ENCODE data around the gene TYK2. TPM values are rescaled to one million over a fixed set of nuclear protein-coding genes. Genes with fewer than 3 reads are reported as not detected.

The TYK2 gene
- total and polyA plus RNA-seq, 2 of the 13 experiments (the other 11 are each of a cell fraction or from before 2014, with no cell fraction given) = 38.8 to 60.1 TPM

- TF ChIP-seq ZNF224 (CRISPR knock-in tag; IDR thresholded peaks at IDR 0.05) (no peak), RXRB (CRISPR knock-in tag; IDR thresholded peaks at IDR 0.05; ENCODE audit: borderline replicate concordance) (0 out of 2 replicates have a peak, but pooled peaks have one; percentile 25), ZSCAN31 (CRISPR knock-in tag; IDR thresholded peaks at IDR 0.05; ENCODE audit: low read depth) (0 out of 2 replicates have a peak, but pooled peaks have one; percentile 8), GTF3A (CRISPR knock-in tag; conservative IDR thresholded peaks at IDR 0.05) (no peak), ZBTB7A (CRISPR knock-in tag; IDR thresholded peaks at IDR 0.05) (peak; percentile 31; the same call in 1 of the 2 replicates), PHF21A (CRISPR knock-in tag; IDR thresholded peaks at IDR 0.05) (peak; percentile 73), YEATS2 (CRISPR knock-in tag; IDR thresholded peaks at IDR 0.05; ENCODE audit: borderline replicate concordance) (0 out of 2 replicates have a peak, but pooled peaks have one; percentile 28), SPEN (CRISPR knock-in tag; IDR thresholded peaks at IDR 0.05; ENCODE audit: low read depth) (no peak), KAT2B (IDR thresholded peaks at IDR 0.05; ENCODE audit: borderline replicate concordance, low read depth, low read length) (no peak), ZNF552 (CRISPR knock-in tag; IDR thresholded peaks at IDR 0.05; ENCODE audit: borderline replicate concordance) (no peak; the same call in 1 of the 2 replicates), MXD1 (CRISPR knock-in tag; IDR thresholded peaks at IDR 0.05) (no peak; the same call in 1 of the 2 replicates), PRDM4 (CRISPR knock-in tag; IDR thresholded peaks at IDR 0.05; ENCODE audit: borderline replicate concordance) (no peak), ZNF501 (CRISPR knock-in tag; IDR thresholded peaks at IDR 0.05) (0 out of 2 replicates have a peak, but pooled peaks have one; percentile 7), ARNT2 (CRISPR knock-in tag; IDR thresholded peaks at IDR 0.05; ENCODE audit: low read depth) (no peak), ZNF484 (CRISPR knock-in tag; IDR thresholded peaks at IDR 0.05; ENCODE audit: borderline replicate concordance, low read depth) (no peak), SNRNP70 (IDR thresholded peaks at IDR 0.05; ENCODE audit: low read depth, low read length) (no peak), ZNF280D (CRISPR knock-in tag; IDR thresholded peaks at IDR 0.05) (0 out of 2 replicates have a peak, but pooled peaks have one; percentile 22), WIZ (CRISPR knock-in tag; IDR thresholded peaks at IDR 0.05) (no peak), ZNF703 (CRISPR knock-in tag; IDR thresholded peaks at IDR 0.05; ENCODE audit: borderline replicate concordance) (no peak), EED (CRISPR knock-in tag; IDR thresholded peaks at IDR 0.05) (peak; percentile 7; the same call in 1 of the 2 replicates), ASH2L (IDR thresholded peaks at IDR 0.05; ENCODE audit: insufficient read length, low read depth, low read length) (peak; percentile 10), POLR2AphosphoS2 (IDR thresholded peaks at IDR 0.05; ENCODE audit: low read depth, low read length) (no peak), ARHGAP35 (CRISPR knock-in tag; IDR thresholded peaks at IDR 0.05; ENCODE audit: borderline replicate concordance) (peak; percentile 32; the same call in 1 of the 2 replicates)
Observed at GRCh38 chr19:10332158-10332964, 48.0 kb downstream of the TYK2 start (continued).
